Stimulated activated memory B cell treated with anti-CD40 and anti-IgM and Interleukin-4, amounts not matched to agents 10 μg/mL and 1 μg/mL and 100 μg/mL, for 72 hours (primary cell): ENCODE measurements around the gene COPZ1.

Experiments used
- ATAC-seq: fragments of 150-1000 bp; cut with Tn5 transposase; 2 replicates; pipeline ENCODE4 v1.10.0; 2021
- H3K27ac Mint-ChIP-seq: one replicate; pipeline ENCODE4 v1.8.0; 2022; ENCODE audit warnings: mild to moderate bottlenecking, mixed read lengths
- H3K27me3 Mint-ChIP-seq: one replicate; pipeline ENCODE4 v1.8.0; 2022; ENCODE audit warnings: mixed read lengths
- H3K36me3 Mint-ChIP-seq: one replicate; pipeline ENCODE4 v1.8.0; 2022; ENCODE audit warnings: mixed read lengths
- H3K4me1 Mint-ChIP-seq: one replicate; pipeline ENCODE4 v1.8.0; 2022; ENCODE audit warnings: mixed read lengths
- H3K4me3 Mint-ChIP-seq: one replicate; pipeline ENCODE4 v1.8.0; 2022; ENCODE audit warnings: mild to moderate bottlenecking, moderate library complexity, mixed read lengths
- H3K9me3 Mint-ChIP-seq: one replicate; pipeline ENCODE4 v1.8.0; 2022; ENCODE audit warnings: mixed read lengths

Gene COPZ1

GRCh38 chr12:54387114-54387467, 62.2 kb downstream of the COPZ1 start:
- H3K27ac Mint-ChIP-seq: no peak overlapping the region
- no peak overlapping the region for H3K4me3 Mint-ChIP-seq
- H3K27me3 Mint-ChIP-seq: no peaks in the 10 kb centered on the region
- ATAC-seq: no peak
- H3K9me3 Mint-ChIP-seq: no peaks in the 10 kb centered on the region
- peaks cover 68% of the 10 kb centered on the region for H3K4me1 Mint-ChIP-seq
- no peaks in the 10 kb centered on the region for H3K36me3 Mint-ChIP-seq

- no peaks in the 10 kb centered on the region for H3K27me3 Mint-ChIP-seq
- H3K4me1 Mint-ChIP-seq: peaks cover 62% of the 10 kb centered on the region
- H3K27ac Mint-ChIP-seq: peak overlapping the region; percentile 42
- H3K36me3 Mint-ChIP-seq: no peaks in the 10 kb centered on the region
- H3K4me3 Mint-ChIP-seq: no peak overlapping the region
- H3K9me3 Mint-ChIP-seq: no peaks in the 10 kb centered on the region
- no peak for ATAC-seq
Observed at GRCh38 chr12:54388237-54389133, 63.6 kb downstream of the COPZ1 start.

GRCh38 chr12:54389134-54389508, 64.2 kb downstream of the COPZ1 start:
- Mint-ChIP-seq H3K27me3 (no peaks in the 10 kb centered on the region), H3K27ac (peak overlapping the region; percentile 42), H3K9me3 (no peaks in the 10 kb centered on the region), H3K4me1 (peaks cover 62% of the 10 kb centered on the region), H3K4me3 (no peak overlapping the region), H3K36me3 (no peaks in the 10 kb centered on the region)
- no peak for ATAC-seq

DNA sequence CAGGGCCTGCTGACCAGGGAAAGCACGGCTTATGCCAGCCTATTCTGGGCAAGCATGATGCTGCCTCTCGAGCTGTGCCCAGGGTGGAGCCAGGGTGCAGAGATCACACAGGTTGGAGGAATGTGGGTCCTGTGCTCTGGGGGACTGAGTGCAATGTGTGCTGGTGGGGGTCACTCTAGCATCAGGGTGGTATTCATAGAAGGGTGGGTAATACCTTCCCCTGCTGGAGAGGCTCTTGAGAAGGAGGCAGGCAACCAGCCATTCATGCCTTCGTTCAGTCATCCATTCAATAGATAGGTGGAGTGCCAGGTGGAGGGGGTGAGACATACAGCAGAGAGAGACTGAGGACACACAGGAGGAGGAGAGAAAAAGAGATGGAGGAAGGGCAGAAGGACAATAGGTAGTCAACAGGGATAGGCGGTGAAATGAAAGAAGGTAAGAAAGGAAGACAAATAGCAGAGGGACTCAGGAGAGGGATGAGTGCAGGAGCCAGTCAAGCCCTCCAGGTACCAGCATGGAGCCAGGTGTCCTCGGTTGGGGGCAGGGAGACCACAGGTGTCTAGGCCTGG, 64.8 kb downstream of the COPZ1 start:
- Mint-ChIP-seq H3K4me1 (peaks cover 59% of the 10 kb centered on the region), H3K9me3 (no peaks in the 10 kb centered on the region), H3K27me3 (no peaks in the 10 kb centered on the region), H3K36me3 (no peaks in the 10 kb centered on the region), H3K27ac (peak overlapping the region; percentile 42), H3K4me3 (peak overlapping the region; percentile 46)
- no peak for ATAC-seq

DNA sequence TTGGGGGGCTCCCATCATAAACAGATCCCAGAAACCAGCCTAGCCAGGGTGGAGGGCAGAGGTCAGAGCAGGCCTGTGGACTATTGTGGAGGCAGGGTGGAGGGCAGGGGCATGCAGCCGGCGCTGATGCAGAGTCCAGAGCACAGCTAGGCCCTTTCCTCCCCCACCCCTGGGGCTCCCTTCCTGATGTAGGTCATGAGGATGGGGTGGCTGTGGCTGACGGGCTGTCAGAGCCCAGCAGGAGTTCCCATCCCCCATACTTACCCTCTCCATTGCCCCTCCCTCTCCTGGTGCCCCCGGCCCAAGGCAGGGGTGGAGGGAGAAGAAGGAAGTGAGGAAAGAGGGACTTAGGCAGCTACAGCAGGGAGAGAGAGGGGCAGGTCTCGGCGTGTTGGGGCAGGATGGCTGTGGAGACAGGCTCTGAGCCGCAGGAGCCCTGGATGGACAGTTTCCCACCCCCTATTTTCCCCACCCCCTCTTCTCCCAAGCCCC, 65.3 kb downstream of the COPZ1 start:
- no peak for ATAC-seq
- Mint-ChIP-seq H3K36me3 (no peaks in the 10 kb centered on the region), H3K4me1 (peaks cover 53% of the 10 kb centered on the region), H3K27me3 (no peaks in the 10 kb centered on the region), H3K27ac (peak overlapping the region; percentile 42), H3K4me3 (peak overlapping the region; percentile 46), H3K9me3 (no peaks in the 10 kb centered on the region)

GRCh38 chr12:54390668-54391551, 66.0 kb downstream of the COPZ1 start:
- peak overlapping the region; percentile 42 for H3K27ac Mint-ChIP-seq
- peak; percentile 83 for ATAC-seq

DNA sequence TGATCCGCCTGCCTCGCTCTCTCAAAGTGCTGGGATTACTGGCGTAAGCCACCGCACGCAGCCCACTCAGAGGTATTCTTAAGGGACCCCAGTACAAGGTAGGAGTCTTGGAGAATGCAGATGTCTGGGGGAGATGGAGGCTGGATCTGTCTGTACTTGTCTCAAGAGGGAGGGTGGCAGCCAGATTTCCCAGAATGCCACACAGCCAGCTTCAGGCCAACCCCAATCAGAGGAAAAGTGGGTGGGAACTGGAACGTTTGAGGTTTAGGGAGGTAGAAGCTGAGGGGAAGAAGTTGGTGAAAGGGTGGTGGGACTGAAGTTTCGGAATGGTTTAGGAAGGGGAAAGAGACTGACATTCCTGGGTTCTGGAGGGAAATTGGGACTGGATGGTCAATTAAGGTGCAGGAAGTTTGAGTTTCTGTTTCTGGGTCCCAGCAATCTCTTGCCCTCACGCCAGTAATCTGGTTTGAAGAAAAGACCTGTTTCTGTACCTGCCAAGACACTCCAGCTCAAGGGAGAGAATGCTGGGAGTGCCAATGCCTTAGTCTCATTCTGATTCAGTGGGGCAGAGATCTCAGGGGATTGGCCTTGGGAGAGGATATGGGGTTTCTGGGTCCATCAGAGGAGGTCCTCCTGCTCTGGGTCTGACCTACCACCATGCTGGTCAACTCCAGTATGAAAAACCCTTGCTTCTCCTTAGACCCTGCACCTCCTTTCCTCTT, 67.7 kb downstream of the COPZ1 start:
- H3K27ac Mint-ChIP-seq: no peak overlapping the region
- no peaks in the 10 kb centered on the region for H3K9me3 Mint-ChIP-seq
- H3K4me3 Mint-ChIP-seq: no peak overlapping the region
- peaks cover 39% of the 10 kb centered on the region for H3K4me1 Mint-ChIP-seq
- H3K27me3 Mint-ChIP-seq: no peaks in the 10 kb centered on the region
- H3K36me3 Mint-ChIP-seq: no peaks in the 10 kb centered on the region
- ATAC-seq: no peak

More at GRCh38 chr12:54390668-54391551, 66.0 kb downstream of the COPZ1 start:
- Mint-ChIP-seq H3K36me3 (no peaks in the 10 kb centered on the region), H3K4me1 (peaks cover 46% of the 10 kb centered on the region), H3K4me3 (peak overlapping the region; percentile 82), H3K27me3 (no peaks in the 10 kb centered on the region), H3K9me3 (no peaks in the 10 kb centered on the region)

GRCh38 chr12:54393207-54393609, 68.3 kb downstream of the COPZ1 start:
- H3K36me3 Mint-ChIP-seq: no peaks in the 10 kb centered on the region
- peaks cover 37% of the 10 kb centered on the region for H3K4me1 Mint-ChIP-seq
- no peak overlapping the region for H3K4me3 Mint-ChIP-seq
- H3K9me3 Mint-ChIP-seq: no peaks in the 10 kb centered on the region
- no peak for ATAC-seq
- H3K27ac Mint-ChIP-seq: no peak overlapping the region
- no peaks in the 10 kb centered on the region for H3K27me3 Mint-ChIP-seq

DNA sequence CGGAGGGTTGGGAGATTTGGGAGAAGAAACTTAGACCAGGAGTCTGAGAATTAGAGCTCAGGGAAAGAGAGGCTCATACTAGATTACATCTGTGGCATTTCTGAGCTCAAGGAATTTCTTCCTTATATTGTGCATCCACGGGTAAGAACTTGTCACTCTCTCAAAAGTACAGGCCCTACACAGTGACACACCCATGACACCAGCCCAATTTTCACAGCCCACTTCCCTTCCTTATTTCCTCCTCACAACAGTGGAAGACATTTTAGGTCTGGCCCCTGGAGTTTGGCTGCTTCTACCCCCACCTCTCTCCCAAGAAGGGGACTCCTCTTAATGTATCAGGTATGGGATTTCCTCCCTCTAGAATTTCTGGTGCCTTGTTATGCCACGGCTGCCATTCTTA, 68.8 kb downstream of the COPZ1 start:
- no peaks in the 10 kb centered on the region for H3K9me3 Mint-ChIP-seq
- H3K36me3 Mint-ChIP-seq: no peaks in the 10 kb centered on the region
- ATAC-seq: no peak
- H3K4me1 Mint-ChIP-seq: peaks cover 37% of the 10 kb centered on the region
- no peak overlapping the region for H3K4me3 Mint-ChIP-seq
- no peaks in the 10 kb centered on the region for H3K27me3 Mint-ChIP-seq
- no peak overlapping the region for H3K27ac Mint-ChIP-seq

DNA sequence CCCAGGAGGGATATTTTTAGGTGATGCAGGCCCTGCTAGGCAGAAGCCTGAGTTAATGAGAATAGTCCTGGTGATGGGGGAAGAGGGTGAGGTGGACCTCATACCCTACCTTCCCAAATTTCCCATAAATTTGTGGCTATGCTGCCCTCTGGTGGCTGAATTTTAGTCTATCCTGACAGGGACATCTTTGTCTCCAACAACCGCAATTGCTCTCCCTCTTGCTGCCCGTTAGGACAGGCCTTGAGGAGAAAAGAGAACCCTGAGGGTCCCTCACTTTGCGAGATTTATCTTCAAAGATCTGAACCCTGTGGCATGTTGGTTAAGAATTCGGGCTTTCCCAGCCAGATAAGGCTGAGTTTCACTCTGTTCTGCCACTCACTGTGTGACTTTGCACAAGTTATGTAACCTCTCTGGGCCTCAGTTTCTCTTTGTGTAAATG, 69.4 kb downstream of the COPZ1 start:
- no peaks in the 10 kb centered on the region for H3K9me3 Mint-ChIP-seq
- no peak overlapping the region for H3K27ac Mint-ChIP-seq
- no peaks in the 10 kb centered on the region for H3K36me3 Mint-ChIP-seq
- no peaks in the 10 kb centered on the region for H3K27me3 Mint-ChIP-seq
- H3K4me1 Mint-ChIP-seq: peaks cover 36% of the 10 kb centered on the region
- no peak for ATAC-seq
- no peak overlapping the region for H3K4me3 Mint-ChIP-seq

DNA sequence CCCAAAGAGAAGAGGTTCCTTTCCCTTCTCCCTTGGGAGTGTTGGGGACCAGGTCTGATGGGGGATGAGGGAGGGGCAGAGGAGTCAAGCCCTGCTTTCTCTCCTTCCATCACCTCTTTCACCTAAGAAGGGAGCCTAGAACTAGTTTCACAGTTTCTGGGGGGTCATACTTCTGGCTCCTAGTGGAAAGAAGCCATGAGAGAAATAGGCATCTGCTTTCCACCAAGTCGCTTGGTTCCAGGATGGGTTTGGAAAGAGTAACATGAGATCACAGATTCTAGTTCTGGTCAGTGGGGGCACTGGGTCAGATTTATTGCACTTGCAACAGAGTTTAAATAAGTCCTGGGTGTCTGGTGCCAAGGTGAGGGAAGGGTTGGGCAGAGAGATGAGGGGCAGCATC, 70.1 kb downstream of the COPZ1 start:
- H3K4me3 Mint-ChIP-seq: no peak overlapping the region
- H3K27me3 Mint-ChIP-seq: no peaks in the 10 kb centered on the region
- no peaks in the 10 kb centered on the region for H3K9me3 Mint-ChIP-seq
- H3K27ac Mint-ChIP-seq: no peak overlapping the region
- no peaks in the 10 kb centered on the region for H3K36me3 Mint-ChIP-seq
- ATAC-seq: no peak
- H3K4me1 Mint-ChIP-seq: peaks cover 29% of the 10 kb centered on the region

DNA sequence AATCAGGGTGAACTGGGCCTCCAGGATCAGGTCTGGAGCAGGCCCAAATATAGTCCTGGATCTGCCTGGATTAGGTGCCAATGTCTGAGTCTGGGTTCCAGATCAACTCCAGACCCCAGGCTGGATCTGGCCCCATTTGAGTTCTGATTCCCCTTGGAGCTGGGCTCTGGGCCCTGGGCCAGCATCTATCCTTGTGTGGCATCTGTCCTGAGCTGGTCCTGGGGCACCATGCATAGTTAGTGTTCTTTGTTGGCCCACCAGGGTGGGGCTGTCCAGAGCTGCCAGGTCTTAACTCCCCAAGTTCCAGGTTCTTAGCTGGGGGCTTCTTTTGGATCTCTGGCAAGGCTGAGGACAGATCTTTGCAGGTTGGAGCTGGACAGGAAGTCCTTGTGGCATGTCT, 70.6 kb downstream of the COPZ1 start:
- peaks cover 23% of the 10 kb centered on the region for H3K4me1 Mint-ChIP-seq
- no peak overlapping the region for H3K4me3 Mint-ChIP-seq
- no peaks in the 10 kb centered on the region for H3K36me3 Mint-ChIP-seq
- ATAC-seq: no peak
- no peak overlapping the region for H3K27ac Mint-ChIP-seq
- H3K27me3 Mint-ChIP-seq: no peaks in the 10 kb centered on the region
- no peaks in the 10 kb centered on the region for H3K9me3 Mint-ChIP-seq

DNA sequence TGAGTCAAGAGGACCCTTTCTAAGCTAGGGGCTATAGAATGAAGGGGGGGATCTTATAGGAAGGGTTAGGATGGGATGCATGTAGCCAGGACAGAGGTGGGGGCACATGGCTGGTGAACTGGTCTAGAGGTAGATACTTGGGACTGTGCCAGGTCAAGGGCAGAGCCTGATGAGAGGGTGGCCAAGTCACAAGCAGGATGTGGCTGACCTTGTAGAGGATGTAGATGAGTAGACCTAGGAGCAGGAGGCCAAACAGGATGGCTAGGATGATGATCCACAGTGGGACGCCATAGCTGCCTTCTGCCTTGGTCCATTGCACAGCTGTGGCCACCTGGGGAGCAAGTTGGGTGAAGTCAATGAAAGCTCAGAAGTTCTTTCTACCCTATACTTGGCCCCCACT, 72.2 kb downstream of the COPZ1 start:
- H3K4me3 Mint-ChIP-seq: no peak overlapping the region
- H3K9me3 Mint-ChIP-seq: no peaks in the 10 kb centered on the region
- H3K4me1 Mint-ChIP-seq: peaks cover 9% of the 10 kb centered on the region
- no peaks in the 10 kb centered on the region for H3K27me3 Mint-ChIP-seq
- no peaks in the 10 kb centered on the region for H3K36me3 Mint-ChIP-seq
- ATAC-seq: no peak
- H3K27ac Mint-ChIP-seq: no peak overlapping the region

- Mint-ChIP-seq H3K36me3 (no peaks in the 10 kb centered on the region), H3K4me3 (no peak overlapping the region), H3K27me3 (no peaks in the 10 kb centered on the region), H3K4me1 (peaks cover 9% of the 10 kb centered on the region), H3K9me3 (no peaks in the 10 kb centered on the region), H3K27ac (no peak overlapping the region)
- ATAC-seq: no peak
Observed at GRCh38 chr12:54398218-54398617, 73.3 kb downstream of the COPZ1 start.
